Measurements from ENCODE around the gene MAPK1. TPM values are rescaled to one million over a fixed set of nuclear protein-coding genes. Genes with fewer than 3 reads are reported as not detected.

The MAPK1 gene
- total RNA-seq, 1 experiment from 2014 or later = 122 TPM

DNA sequence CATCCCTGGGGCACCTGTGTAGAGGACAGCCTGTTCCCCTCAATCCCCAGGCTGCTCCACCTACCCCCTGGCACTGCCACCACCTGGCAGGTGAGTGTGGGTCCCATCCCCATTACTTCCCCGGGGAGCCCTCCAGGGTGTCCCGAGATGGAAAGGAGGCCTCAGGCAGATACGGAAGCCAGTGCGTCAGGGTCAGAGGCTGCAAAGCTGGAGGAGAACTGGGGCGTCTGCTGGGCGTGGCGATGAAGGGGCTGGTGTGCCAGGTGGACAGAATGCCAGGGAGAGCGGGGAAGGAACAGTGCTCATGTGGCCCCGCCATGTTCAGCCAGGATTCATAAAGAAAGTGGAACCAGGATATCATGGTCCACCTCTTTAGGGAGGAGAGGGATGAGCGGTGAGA lies 139.7 kb downstream of the MAPK1 start:
- no TSS peak for BruUV-seq (replicated peaks)
- DNase-seq (ENCODE audit: low read depth, low spot score) (no peak), ATAC-seq (no peak)
- intact Hi-C loops (cut with micrococcal nuclease; ENCODE audit: unreplicated experiment) (no loop called here), in situ Hi-C loops (cut with HindIII; ENCODE audit: low pct_unique_long_range_greater_than_20kb, low sequenced_read_pairs) (no loop called here)
- ChIA-PET CTCF (no interaction called here), POLR2A (no interaction called here)
- Histone ChIP-seq H3K27me3 (ENCODE audit: control insufficient read depth, insufficient read depth, low read length) (no peaks in the 10 kb centered on the region), H3K9me3 (ENCODE audit: control insufficient read depth, insufficient read depth, low read depth, low read length) (no peaks in the 10 kb centered on the region), H3K27ac (ENCODE audit: low read length) (no peak overlapping the region), H3K4me1 (ENCODE audit: control insufficient read depth, insufficient read depth, low read length) (no peaks in the 10 kb centered on the region), H3K4me3 (ENCODE audit: low read depth in 2 of 2, low read length in 2 of 2) (no peak overlapping the region), H3K36me3 (ENCODE audit: control insufficient read depth, insufficient read depth, low read length) (no peaks in the 10 kb centered on the region)
- TF ChIP-seq TCF7L2 (IDR thresholded peaks at IDR 0.05; ENCODE audit: low read depth, low read length) (no peak), POLR2AphosphoS5 (IDR thresholded peaks at IDR 0.05; ENCODE audit: low read depth, low read length) (no peak), SIN3A (IDR thresholded peaks at IDR 0.05; ENCODE audit: borderline replicate concordance, insufficient read depth, low read depth, low read length) (no peak)
- TF ChIP-seq, protein P1, sequence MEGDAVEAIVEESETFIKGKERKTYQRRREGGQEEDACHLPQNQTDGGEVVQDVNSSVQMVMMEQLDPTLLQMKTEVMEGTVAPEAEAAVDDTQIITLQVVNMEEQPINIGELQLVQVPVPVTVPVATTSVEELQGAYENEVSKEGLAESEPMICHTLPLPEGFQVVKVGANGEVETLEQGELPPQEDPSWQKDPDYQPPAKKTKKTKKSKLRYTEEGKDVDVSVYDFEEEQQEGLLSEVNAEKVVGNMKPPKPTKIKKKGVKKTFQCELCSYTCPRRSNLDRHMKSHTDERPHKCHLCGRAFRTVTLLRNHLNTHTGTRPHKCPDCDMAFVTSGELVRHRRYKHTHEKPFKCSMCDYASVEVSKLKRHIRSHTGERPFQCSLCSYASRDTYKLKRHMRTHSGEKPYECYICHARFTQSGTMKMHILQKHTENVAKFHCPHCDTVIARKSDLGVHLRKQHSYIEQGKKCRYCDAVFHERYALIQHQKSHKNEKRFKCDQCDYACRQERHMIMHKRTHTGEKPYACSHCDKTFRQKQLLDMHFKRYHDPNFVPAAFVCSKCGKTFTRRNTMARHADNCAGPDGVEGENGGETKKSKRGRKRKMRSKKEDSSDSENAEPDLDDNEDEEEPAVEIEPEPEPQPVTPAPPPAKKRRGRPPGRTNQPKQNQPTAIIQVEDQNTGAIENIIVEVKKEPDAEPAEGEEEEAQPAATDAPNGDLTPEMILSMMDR (IDR thresholded peaks at IDR 0.05) = no peak
- TF ChIP-seq, protein P2, sequence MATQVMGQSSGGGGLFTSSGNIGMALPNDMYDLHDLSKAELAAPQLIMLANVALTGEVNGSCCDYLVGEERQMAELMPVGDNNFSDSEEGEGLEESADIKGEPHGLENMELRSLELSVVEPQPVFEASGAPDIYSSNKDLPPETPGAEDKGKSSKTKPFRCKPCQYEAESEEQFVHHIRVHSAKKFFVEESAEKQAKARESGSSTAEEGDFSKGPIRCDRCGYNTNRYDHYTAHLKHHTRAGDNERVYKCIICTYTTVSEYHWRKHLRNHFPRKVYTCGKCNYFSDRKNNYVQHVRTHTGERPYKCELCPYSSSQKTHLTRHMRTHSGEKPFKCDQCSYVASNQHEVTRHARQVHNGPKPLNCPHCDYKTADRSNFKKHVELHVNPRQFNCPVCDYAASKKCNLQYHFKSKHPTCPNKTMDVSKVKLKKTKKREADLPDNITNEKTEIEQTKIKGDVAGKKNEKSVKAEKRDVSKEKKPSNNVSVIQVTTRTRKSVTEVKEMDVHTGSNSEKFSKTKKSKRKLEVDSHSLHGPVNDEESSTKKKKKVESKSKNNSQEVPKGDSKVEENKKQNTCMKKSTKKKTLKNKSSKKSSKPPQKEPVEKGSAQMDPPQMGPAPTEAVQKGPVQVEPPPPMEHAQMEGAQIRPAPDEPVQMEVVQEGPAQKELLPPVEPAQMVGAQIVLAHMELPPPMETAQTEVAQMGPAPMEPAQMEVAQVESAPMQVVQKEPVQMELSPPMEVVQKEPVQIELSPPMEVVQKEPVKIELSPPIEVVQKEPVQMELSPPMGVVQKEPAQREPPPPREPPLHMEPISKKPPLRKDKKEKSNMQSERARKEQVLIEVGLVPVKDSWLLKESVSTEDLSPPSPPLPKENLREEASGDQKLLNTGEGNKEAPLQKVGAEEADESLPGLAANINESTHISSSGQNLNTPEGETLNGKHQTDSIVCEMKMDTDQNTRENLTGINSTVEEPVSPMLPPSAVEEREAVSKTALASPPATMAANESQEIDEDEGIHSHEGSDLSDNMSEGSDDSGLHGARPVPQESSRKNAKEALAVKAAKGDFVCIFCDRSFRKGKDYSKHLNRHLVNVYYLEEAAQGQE (IDR thresholded peaks at IDR 0.05; ENCODE audit: insufficient read depth in 1 of 2, low read depth in 2 of 2, low read length in 1 of 2) = no peak

DNA sequence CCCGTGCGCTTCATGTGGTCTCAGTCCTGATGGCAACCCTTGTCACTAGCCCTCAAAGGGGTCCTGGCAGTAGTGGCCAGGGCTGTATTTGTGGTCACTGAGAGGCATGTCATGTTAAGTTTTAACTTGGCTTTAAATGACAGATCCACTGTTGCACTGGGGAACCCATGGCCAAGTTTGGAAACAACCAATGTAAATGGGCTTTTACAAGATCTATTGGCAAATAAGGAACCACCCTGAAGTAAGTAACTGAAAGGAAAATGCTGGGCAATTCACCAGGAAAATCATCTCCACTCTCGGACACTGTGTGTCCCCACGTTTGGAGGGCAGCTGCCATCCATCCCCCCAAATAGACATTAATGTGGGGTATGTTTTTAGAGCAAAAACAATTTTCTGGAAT lies 140.3 kb downstream of the MAPK1 start:
- Histone ChIP-seq H3K4me3 (ENCODE audit: low read depth in 2 of 2, low read length in 2 of 2) (no peak overlapping the region), H3K4me1 (ENCODE audit: control insufficient read depth, insufficient read depth, low read length) (no peaks in the 10 kb centered on the region), H3K9me3 (ENCODE audit: control insufficient read depth, insufficient read depth, low read depth, low read length) (no peaks in the 10 kb centered on the region), H3K27ac (ENCODE audit: low read length) (no peak overlapping the region), H3K27me3 (ENCODE audit: control insufficient read depth, insufficient read depth, low read length) (no peaks in the 10 kb centered on the region), H3K36me3 (ENCODE audit: control insufficient read depth, insufficient read depth, low read length) (no peaks in the 10 kb centered on the region)
- DNase-seq (ENCODE audit: low read depth, low spot score) (no peak), ATAC-seq (no peak)
- ChIA-PET CTCF (no interaction called here), POLR2A (no interaction called here)
- BruUV-seq (replicated peaks) = no TSS peak
- intact Hi-C loops (cut with micrococcal nuclease; ENCODE audit: unreplicated experiment) (no loop called here), in situ Hi-C loops (cut with HindIII; ENCODE audit: low pct_unique_long_range_greater_than_20kb, low sequenced_read_pairs) (no loop called here)
- TF ChIP-seq, protein P2 (IDR thresholded peaks at IDR 0.05; ENCODE audit: insufficient read depth in 1 of 2, low read depth in 2 of 2, low read length in 1 of 2) = no peak
- TF ChIP-seq TCF7L2 (IDR thresholded peaks at IDR 0.05; ENCODE audit: low read depth, low read length) = no peak
- TF ChIP-seq SIN3A (IDR thresholded peaks at IDR 0.05; ENCODE audit: borderline replicate concordance, insufficient read depth, low read depth, low read length) = no peak
- no peak for TF ChIP-seq POLR2AphosphoS5 (IDR thresholded peaks at IDR 0.05; ENCODE audit: low read depth, low read length)
- TF ChIP-seq, protein P1 (IDR thresholded peaks at IDR 0.05) = no peak
